Right cardiac atrium (tissue), 5 donors: ENCODE results near the gene PDP2. TPM values are rescaled to one million over a fixed set of nuclear protein-coding genes. Genes with fewer than 3 reads are reported as not detected.

Experiments used
- ATAC-seq, 2 donors: fragments of 200-7000 bp; cut with Tn5 transposase; one replicate each; pipeline versions ENCODE4 v1.8.0 to v1.9.1; 2020; ENCODE audit warnings: moderate library complexity in 2 of 2, mild to moderate bottlenecking in 1 of 2
- DNase-seq, 3 donors: peaks; one replicate each; pipeline ENCODE4 v3.0.0-alpha.2; 2020
- H3K27ac ChIP-seq: one replicate; pipeline ENCODE4 v1.5.1; 2013; ENCODE audit warnings: mild to moderate bottlenecking, low read length, control low read depth, moderate library complexity
- H3K27me3 ChIP-seq: one replicate; pipeline ENCODE4 v1.6.1; 2013; ENCODE audit not compliant: control insufficient read depth, insufficient read depth
- H3K4me1 ChIP-seq: one replicate; pipeline ENCODE4 v1.6.1; 2013; ENCODE audit warnings: low read length; ENCODE audit not compliant: control insufficient read depth, insufficient read depth
- H3K4me3 ChIP-seq: one replicate; pipeline ENCODE4 v1.5.1; 2013; ENCODE audit warnings: low read length, control low read depth
- H3K9me3 ChIP-seq: one replicate; pipeline ENCODE4 v1.6.1; 2013; ENCODE audit warnings: low read length; ENCODE audit not compliant: control insufficient read depth
- WGBS: extraction: QIAGEN DNeasy Blood & Tissue Kit; methylation state at CpG from one replicate; pipeline ENCODE4 v1.1.7; 2013; 5-methylcytosine and 5-hydroxymethylcytosine counted together
- intact Hi-C, 4 donors: fragments of 100-400 bp; cut with DNase I; formaldehyde crosslinking; loops; one replicate each; pipeline versions ENCODE4 v1.11.0 to v1.14.0; 2022 to 2023
- polyA plus RNA-seq: library from polyadenylated mRNA; stranded (reverse); fragments of 200-250 nt; gene quantifications from one replicate; pipeline ENCODE4 v1.2.3, GENCODE V29; 2013
- total RNA-seq, 4 donors: library from RNA; stranded (reverse); fragmentation: NEBNext Ultra II Directional; extraction: Animal tissue kit (Norgen Biotek cat#: 25700); gene quantifications; one replicate each; pipeline ENCODE4 v1.2.1, GENCODE V29; 2021
- donor health status: healthy with polysubstance abuse.
- donor health status: DM: no; HTN: yes; CAD: no.
- donor health status: DM: no; HTN: no; CAD: no.
- donor health status: DM: no; HTN: yes; CAD: no; lungs with severe emphysema.
- donor health status: DM: yes; HTN: yes; CAD: no.

PDP2 gene
- total and polyA plus RNA-seq, 5 donors, result 2.1 to 4.4 (median 4.0) TPM

GRCh38 chr16:66871840-66872239, 8.5 kb upstream of the PDP2 start:
- Histone ChIP-seq H3K4me3 (no peak overlapping the region), H3K9me3 (no peaks in the 10 kb centered on the region), H3K4me1 (no peaks in the 10 kb centered on the region), H3K27ac (no peak overlapping the region), H3K27me3 (no peaks in the 10 kb centered on the region)
- intact Hi-C loops, result loop anchor here in 2 of 4 donors (2.0 kb wide), 2 partner anchors 41 to 145 kb away; partner anchors contain the start of gene NAE1 (in 1 of the 2)
- 69% methylated on average over 3 of the region's 3 CpGs for WGBS
- DNase-seq, result peak in 1 of 3 donors; percentile 7
- no peak for ATAC-seq

DNA sequence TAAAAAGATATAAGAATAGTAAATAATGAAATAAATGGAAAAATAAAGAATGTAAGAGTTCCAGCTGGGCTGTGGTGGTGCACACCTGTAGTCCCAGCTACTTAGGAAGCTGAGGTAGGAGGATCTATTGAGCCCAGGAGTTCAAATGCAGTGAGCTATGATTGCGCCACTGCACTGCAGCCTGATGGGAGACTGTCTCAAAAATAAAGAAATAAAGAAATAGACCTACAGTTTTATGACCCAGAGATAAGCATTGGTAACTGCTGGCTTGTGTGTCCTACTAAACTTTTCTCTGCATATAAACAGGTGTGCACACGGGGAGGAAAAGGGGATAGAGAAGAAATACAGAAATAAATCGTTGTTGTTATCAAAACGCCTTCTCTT, 7.8 kb upstream of the PDP2 start:
- Histone ChIP-seq H3K27me3 (no peaks in the 10 kb centered on the region), H3K4me3 (peak overlapping the region; percentile 1), H3K4me1 (no peaks in the 10 kb centered on the region), H3K9me3 (no peaks in the 10 kb centered on the region), H3K27ac (no peak overlapping the region)
- DNase-seq (no peak), ATAC-seq (no peak)
- intact Hi-C loops, result loop anchor here in 2 of 4 donors (2.0 kb wide), 2 partner anchors 42 to 146 kb away; partner anchors contain the start of gene NAE1 (in 1 of the 2)
- WGBS, result 45% methylated on average over 4 of the region's 4 CpGs

DNA sequence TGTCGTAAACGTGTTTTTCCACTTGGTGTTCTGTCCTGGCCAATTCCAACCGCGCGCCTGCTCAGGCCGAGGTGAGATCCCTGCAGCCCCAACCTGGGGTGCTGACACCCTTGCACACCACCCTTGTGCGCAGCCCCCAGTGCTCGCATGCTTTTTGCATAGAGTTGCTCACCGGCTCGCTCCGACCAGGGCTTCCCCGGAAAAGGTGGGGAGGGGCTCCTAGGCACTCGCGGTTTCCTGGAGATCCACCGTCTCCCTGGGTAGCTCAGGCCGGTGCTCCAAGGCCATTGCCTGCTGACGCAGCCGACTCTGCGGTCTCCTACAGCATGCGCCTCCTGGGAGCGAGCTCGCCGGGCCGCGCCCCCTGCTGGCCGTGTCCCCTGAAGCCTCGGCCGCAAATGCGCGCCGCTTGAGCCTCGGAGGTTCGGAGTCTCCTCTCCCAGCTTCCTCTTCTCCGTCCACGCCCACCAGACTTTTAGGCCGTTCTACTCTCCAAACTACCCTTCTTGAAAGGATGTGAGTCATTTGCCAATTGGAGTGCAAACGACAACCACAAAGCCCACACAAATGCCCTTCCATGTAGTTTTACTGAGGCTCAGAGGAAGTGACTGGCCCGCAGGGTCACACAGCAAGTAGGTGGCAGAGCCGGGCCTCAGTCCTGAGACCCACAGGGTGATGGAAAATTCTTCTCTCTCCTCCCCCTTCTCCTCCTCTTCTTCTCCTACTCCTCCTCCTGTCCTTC, 7.2 kb upstream of the PDP2 start:
- DNase-seq (peak; percentile 93 to 96 (median 96)), ATAC-seq (peak; percentile 95 to 96)
- no peaks in the 10 kb centered on the region for H3K4me1 ChIP-seq
- intact Hi-C loops, result loop anchor here in 2 of 4 donors (2.0 kb wide), 2 partner anchors 42 to 146 kb away; partner anchors contain the start of gene NAE1 (in 1 of the 2)
- peak overlapping the region; percentile 4 for H3K27ac ChIP-seq
- peak overlapping the region; percentile 1 for H3K4me3 ChIP-seq
- 3% methylated on average over 39 of the region's 39 CpGs for WGBS
- no peaks in the 10 kb centered on the region for H3K27me3 ChIP-seq
- no peaks in the 10 kb centered on the region for H3K9me3 ChIP-seq

DNA sequence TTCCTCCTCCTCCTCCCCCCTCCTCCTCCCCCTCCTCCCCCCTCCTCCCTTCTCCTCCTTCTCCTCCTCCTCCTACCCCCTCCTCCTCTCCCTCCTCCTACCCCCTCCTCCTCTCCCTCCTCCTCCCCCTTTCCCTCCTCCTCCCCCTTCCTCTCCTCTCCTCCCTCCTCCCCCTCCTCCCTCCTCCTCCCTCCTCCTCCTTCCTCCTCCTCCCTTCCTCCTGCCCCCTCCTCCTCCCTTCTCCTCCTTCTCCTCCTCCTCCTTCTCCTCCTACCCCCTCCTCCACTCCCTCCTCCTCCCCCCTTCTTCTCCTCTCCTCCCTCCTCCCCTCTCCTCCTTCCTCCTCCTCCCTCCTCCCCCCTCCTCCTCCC, 6.6 kb upstream of the PDP2 start:
- ATAC-seq, result no peak
- Histone ChIP-seq H3K4me3 (no peak overlapping the region), H3K9me3 (no peaks in the 10 kb centered on the region), H3K4me1 (no peaks in the 10 kb centered on the region), H3K27me3 (no peaks in the 10 kb centered on the region), H3K27ac (no peak overlapping the region)
- intact Hi-C loops, result loop anchor here in 2 of 4 donors (2.0 kb wide), 2 partner anchors 43 to 147 kb away; partner anchors contain the start of gene NAE1 (in 1 of the 2)
- peak in 1 of 3 donors; percentile 15 for DNase-seq

DNA sequence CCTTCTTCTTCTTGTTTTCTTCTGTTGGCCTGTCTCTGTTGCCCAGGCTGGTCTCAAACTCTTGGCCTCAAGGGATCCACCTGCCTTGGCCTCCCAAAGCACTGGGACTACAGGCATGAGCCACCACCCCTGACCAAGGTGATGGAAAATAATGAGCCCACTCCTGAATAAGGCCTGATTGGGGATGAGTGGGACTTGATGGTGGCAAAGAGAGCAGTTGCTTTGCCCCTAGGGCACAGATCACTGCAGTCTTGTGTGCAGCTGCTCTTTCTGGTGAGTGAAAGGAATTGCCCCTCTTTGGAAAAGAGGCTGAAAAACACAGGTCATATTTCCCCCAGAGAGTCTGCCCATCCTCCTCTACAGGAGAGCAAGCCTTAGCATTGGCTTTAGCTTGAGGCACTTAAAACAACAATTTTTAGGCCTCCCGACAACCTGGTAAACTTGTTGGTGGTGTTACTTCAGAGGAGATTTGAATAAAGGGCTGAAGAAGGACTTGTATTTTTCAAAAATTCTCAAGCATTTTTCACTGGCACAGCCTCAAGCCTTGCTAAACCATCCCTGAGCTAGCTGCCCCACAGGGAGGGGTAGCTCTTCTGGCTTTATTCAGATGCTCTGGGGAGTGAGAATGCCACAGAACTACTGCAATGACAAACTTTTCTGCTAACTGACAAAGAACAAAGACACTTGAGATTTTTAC, 6.1 kb upstream of the PDP2 start:
- ATAC-seq (no peak), DNase-seq (peak in 1 of 3 donors; percentile 33)
- intact Hi-C loops, result no loop called here
- Histone ChIP-seq H3K4me3 (no peak overlapping the region), H3K9me3 (no peaks in the 10 kb centered on the region), H3K27ac (no peak overlapping the region), H3K4me1 (no peaks in the 10 kb centered on the region), H3K27me3 (no peaks in the 10 kb centered on the region)
- 75% methylated on average over 1 of the region's 1 CpG for WGBS

GRCh38 chr16:66878067-66878466, 2.2 kb upstream of the PDP2 start:
- intact Hi-C loops, result no loop called here
- no peaks in the 10 kb centered on the region for H3K9me3 ChIP-seq
- WGBS, result 67% methylated on average over 5 of the region's 5 CpGs
- ATAC-seq (no peak), DNase-seq (peak in 1 of 3 donors; percentile 4)
- H3K4me1 ChIP-seq, result no peaks in the 10 kb centered on the region
- H3K27ac ChIP-seq, result no peak overlapping the region
- no peak overlapping the region for H3K4me3 ChIP-seq
- no peaks in the 10 kb centered on the region for H3K27me3 ChIP-seq

- ATAC-seq, result peak; percentile 1 to 22
- WGBS, result 3% methylated on average over 23 of the region's 23 CpGs
Observed at GRCh38 chr16:66881014-66881417, 701 bp downstream of the PDP2 start.

GRCh38 chr16:66881560-66881959, 1.2 kb downstream of the PDP2 start:
- DNase-seq, result peak in 1 of 3 donors; percentile 9
- intact Hi-C loops, result no loop called here
- Histone ChIP-seq H3K4me1 (no peaks in the 10 kb centered on the region), H3K4me3 (no peak overlapping the region), H3K27ac (no peak overlapping the region), H3K27me3 (no peaks in the 10 kb centered on the region), H3K9me3 (no peaks in the 10 kb centered on the region)
- 74% methylated on average over 2 of the region's 2 CpGs for WGBS
- ATAC-seq, result no peak

More at GRCh38 chr16:66881014-66881417, 701 bp downstream of the PDP2 start:
- no peaks in the 10 kb centered on the region for H3K9me3 ChIP-seq
- peak overlapping the region; percentile 67 for H3K4me3 ChIP-seq
- H3K27me3 ChIP-seq, result no peaks in the 10 kb centered on the region
- no peak overlapping the region for H3K27ac ChIP-seq
- intact Hi-C loops, result no loop called here
- DNase-seq, result peak in 1 of 3 donors; percentile 63
- no peaks in the 10 kb centered on the region for H3K4me1 ChIP-seq

- Histone ChIP-seq H3K9me3 (no peaks in the 10 kb centered on the region), H3K27ac (no peak overlapping the region), H3K27me3 (no peaks in the 10 kb centered on the region), H3K4me3 (no peak overlapping the region), H3K4me1 (no peaks in the 10 kb centered on the region)
- 92% methylated on average over 8 of the region's 8 CpGs for WGBS
- ATAC-seq, result no peak
- intact Hi-C loops, result no loop called here
- no peak for DNase-seq
Observed at GRCh38 chr16:66881964-66882508, 1.7 kb downstream of the PDP2 start.

DNA sequence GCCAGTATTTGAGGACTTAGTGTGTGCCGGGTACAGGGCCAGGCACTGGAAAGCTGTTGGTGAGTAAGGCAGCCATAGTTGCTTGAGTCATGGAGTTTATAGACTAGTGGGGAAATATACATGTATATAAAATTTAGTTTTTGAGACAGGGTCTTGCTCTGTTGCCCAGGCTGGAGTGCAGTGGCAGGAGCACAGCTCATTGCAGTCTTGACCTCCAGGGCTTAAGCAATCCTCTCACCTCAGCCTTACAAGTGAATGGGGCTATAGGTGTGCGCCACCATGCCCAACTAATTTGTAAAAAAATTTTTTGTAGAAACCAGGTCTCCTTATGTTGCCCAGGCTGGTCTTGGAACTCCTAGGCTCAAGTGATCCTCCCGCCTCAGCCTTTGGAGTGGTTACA, 2.4 kb downstream of the PDP2 start:
- intact Hi-C loops, result no loop called here

DNA sequence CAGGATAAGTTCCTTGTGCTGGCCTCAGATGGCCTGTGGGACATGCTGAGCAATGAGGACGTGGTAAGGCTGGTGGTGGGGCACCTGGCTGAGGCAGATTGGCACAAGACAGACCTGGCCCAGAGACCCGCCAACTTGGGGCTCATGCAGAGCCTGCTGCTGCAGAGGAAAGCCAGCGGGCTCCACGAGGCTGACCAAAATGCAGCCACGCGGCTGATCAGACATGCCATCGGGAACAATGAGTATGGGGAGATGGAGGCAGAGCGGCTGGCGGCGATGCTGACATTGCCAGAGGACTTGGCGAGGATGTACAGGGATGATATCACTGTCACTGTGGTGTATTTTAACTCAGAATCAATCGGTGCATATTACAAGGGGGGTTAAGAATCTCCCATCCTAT, 5.2 kb downstream of the PDP2 start:
- H3K4me1 ChIP-seq, result no peaks in the 10 kb centered on the region
- H3K9me3 ChIP-seq, result no peaks in the 10 kb centered on the region
- H3K27me3 ChIP-seq, result no peaks in the 10 kb centered on the region
- ATAC-seq, result no peak
- H3K27ac ChIP-seq, result no peak overlapping the region
- intact Hi-C loops, result no loop called here
- DNase-seq, result peak in 1 of 3 donors; percentile 49
- WGBS, result 89% methylated on average over 12 of the region's 12 CpGs
- no peak overlapping the region for H3K4me3 ChIP-seq

More for the DNA sequence above, 2.4 kb downstream of the PDP2 start:
- ATAC-seq (no peak), DNase-seq (no peak)
- WGBS, result 97% methylated on average over 3 of the region's 3 CpGs
- H3K4me1 ChIP-seq, result no peaks in the 10 kb centered on the region
- H3K4me3 ChIP-seq, result no peak overlapping the region
- no peak overlapping the region for H3K27ac ChIP-seq
- H3K27me3 ChIP-seq, result no peaks in the 10 kb centered on the region
- H3K9me3 ChIP-seq, result no peaks in the 10 kb centered on the region
